Activated T-helper 17 cell treated with anti-CD3 and anti-CD28 coated beads, Interleukin-2, amount 50 U/mL, for 72 hours (primary cell): ENCODE data around the gene ENTPD8. TPM values are rescaled to one million over a fixed set of nuclear protein-coding genes. Genes with fewer than 3 reads are reported as not detected.
"Not testable (repeated sequence)": the region's sequence is repeated elsewhere in the genome, so short reads cannot be mapped to it uniquely, and the experiment has no call there.

Experiments used
- ATAC-seq: fragments of 150-1000 bp; cut with Tn5 transposase; replicated peaks from 2 replicates; pipeline ENCODE4 v1.10.0; 2021; ENCODE audit warnings: mild to moderate bottlenecking, moderate library complexity
- H3K27ac Mint-ChIP-seq: one replicate; pipeline ENCODE4 v1.8.0; 2022; ENCODE audit warnings: mixed read lengths
- H3K27me3 Mint-ChIP-seq: one replicate; pipeline ENCODE4 v1.8.0; 2022; ENCODE audit warnings: mixed read lengths
- H3K36me3 Mint-ChIP-seq: one replicate; pipeline ENCODE4 v1.8.0; 2022; ENCODE audit warnings: low read depth, mild to moderate bottlenecking, mixed read lengths
- H3K4me1 Mint-ChIP-seq: one replicate; pipeline ENCODE4 v1.8.0; 2022; ENCODE audit warnings: mixed read lengths
- H3K4me3 Mint-ChIP-seq: one replicate; pipeline ENCODE4 v1.8.0; 2022; ENCODE audit warnings: mild to moderate bottlenecking, mixed read lengths
- H3K9me3 Mint-ChIP-seq: one replicate; pipeline ENCODE4 v1.8.0; 2022; ENCODE audit warnings: mixed read lengths
- total RNA-seq, 2 donors: library from RNA; stranded (reverse); gene quantifications; one replicate each; pipeline ENCODE4 v1.2.3, GENCODE V29; 2022

Gene ENTPD8
- total RNA-seq, 2 donors from 2014 or later, result not detected

DNA sequence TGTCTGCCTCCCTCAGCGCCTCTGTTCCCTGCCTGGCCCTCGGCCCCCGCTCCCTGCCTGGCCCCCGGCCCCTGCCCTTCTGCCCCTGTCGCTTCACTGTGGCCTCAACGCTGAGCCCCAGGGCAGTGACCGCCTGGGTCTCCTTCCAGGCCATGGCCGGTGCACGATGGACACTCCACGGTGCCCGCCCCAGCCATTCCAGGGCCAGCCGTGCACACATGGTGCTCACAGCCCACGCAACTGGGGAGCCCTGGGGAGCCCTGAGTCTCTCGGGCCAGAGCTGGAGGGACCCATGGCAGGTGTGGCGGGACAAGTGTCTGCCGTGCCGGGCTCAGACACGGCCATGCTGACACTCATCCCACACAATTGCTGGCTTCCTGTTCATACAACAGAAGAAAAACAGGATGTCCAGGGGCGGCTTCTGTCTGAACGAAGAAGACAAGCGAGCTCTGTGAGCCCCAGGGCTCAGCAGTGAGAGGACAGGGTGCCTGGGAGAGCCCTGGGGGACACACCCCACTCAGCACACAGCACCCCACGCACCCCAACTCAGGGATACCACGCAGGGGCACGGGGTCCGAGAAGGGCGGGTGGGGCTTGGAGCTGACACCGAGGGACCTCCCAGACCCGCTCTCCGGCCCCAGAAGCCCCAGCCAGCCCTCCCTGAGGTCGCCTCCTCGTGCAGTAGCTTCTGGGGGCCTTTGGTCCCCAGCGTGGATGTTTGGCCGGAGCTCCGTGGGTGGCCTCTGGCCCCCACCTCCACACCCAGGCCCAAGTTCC lies 53.9 kb downstream of the ENTPD8 start:
- no peaks in the 10 kb centered on the region for H3K4me1 Mint-ChIP-seq
- no peaks in the 10 kb centered on the region for H3K9me3 Mint-ChIP-seq
- no peak overlapping the region for H3K27ac Mint-ChIP-seq
- H3K4me3 Mint-ChIP-seq, result no peak overlapping the region
- H3K36me3 Mint-ChIP-seq, result no peaks in the 10 kb centered on the region
- peak; percentile 59 for ATAC-seq
- no peaks in the 10 kb centered on the region for H3K27me3 Mint-ChIP-seq

- not testable (repeated sequence) for H3K27me3 Mint-ChIP-seq, H3K36me3 Mint-ChIP-seq, H3K4me3 Mint-ChIP-seq, H3K4me1 Mint-ChIP-seq, ATAC-seq, H3K27ac Mint-ChIP-seq, H3K9me3 Mint-ChIP-seq
Observed at GRCh38 chr9:137386507-137387113, 54.5 kb downstream of the ENTPD8 start.

- H3K4me3 Mint-ChIP-seq, result no peak overlapping the region
- no peaks in the 10 kb centered on the region for H3K4me1 Mint-ChIP-seq
- no peak overlapping the region for H3K27ac Mint-ChIP-seq
- no peaks in the 10 kb centered on the region for H3K36me3 Mint-ChIP-seq
- no peaks in the 10 kb centered on the region for H3K9me3 Mint-ChIP-seq
- ATAC-seq, result no peak
- H3K27me3 Mint-ChIP-seq, result no peaks in the 10 kb centered on the region
Observed at GRCh38 chr9:137385061-137385655, 56.0 kb downstream of the ENTPD8 start.

Other genes starting within 250 kb of the ENTPD8 start
- 1 to 10 TPM; 5.5 to 9.4 TPM for gene TPRN, start 240.6 kb downstream of the ENTPD8 start, total RNA-seq
- gene TMEM203, start 235.7 kb downstream of the ENTPD8 start, total RNA-seq, result 10 to 100 TPM; 19.3 to 27.3 TPM
- gene NDOR1, start 235.7 kb downstream of the ENTPD8 start, total RNA-seq, result 10 to 100 TPM; 20.5 to 40.2 TPM
- 1 to 10 TPM; 3.5 to 7.4 TPM for gene RNF208, start 219.1 kb downstream of the ENTPD8 start, total RNA-seq
- gene CYSRT1, start 216.2 kb downstream of the ENTPD8 start, total RNA-seq, result under 1 TPM; 0.32 to 0.40 TPM
- under 1 TPM in 1 of 2 donors, not detected in 1; 0.17 TPM for gene RNF224, start 213.9 kb downstream of the ENTPD8 start, total RNA-seq
- not detected for gene SLC34A3, start 210.5 kb downstream of the ENTPD8 start, total RNA-seq
- gene TUBB4B, start 200.1 kb downstream of the ENTPD8 start, total RNA-seq, result 100 to 1,000 TPM; 232 to 372 TPM
- not detected for gene STPG3, start 190.1 kb downstream of the ENTPD8 start, total RNA-seq
- 10 to 100 TPM; 43.6 to 78.0 TPM for gene NELFB, start 186.0 kb downstream of the ENTPD8 start, total RNA-seq
- 10 to 100 TPM in 1 of 2 donors, 1 to 10 TPM in 1; 4.9 to 11.5 TPM for gene TOR4A, start 163.6 kb downstream of the ENTPD8 start, total RNA-seq
- gene NRARP, start 139.1 kb downstream of the ENTPD8 start, total RNA-seq, result under 1 TPM; 0.66 to 0.86 TPM
- gene EXD3, start 18.2 kb downstream of the ENTPD8 start, total RNA-seq, result 1 to 10 TPM; 8.8 to 10.0 TPM
- under 1 TPM; 0.39 to 0.58 TPM for gene NOXA1, start 18.0 kb downstream of the ENTPD8 start, total RNA-seq
- 10 to 100 TPM; 26.6 to 35.5 TPM for gene NSMF, start 18.0 kb upstream of the ENTPD8 start, total RNA-seq
- gene PNPLA7, start 109.0 kb upstream of the ENTPD8 start, total RNA-seq, result 1 to 10 TPM; 2.9 to 5.1 TPM
- 10 to 100 TPM; 23.3 to 45.5 TPM for gene MRPL41, start 110.5 kb upstream of the ENTPD8 start, total RNA-seq
- gene DPH7, start 137.6 kb upstream of the ENTPD8 start, total RNA-seq, result 10 to 100 TPM; 26.7 to 35.5 TPM
- gene ZMYND19, start 149.2 kb upstream of the ENTPD8 start, total RNA-seq, result 10 to 100 TPM; 27.2 to 43.6 TPM
- gene ARRDC1, start 164.3 kb upstream of the ENTPD8 start, total RNA-seq, result 10 to 100 TPM; 39.0 to 43.0 TPM
- 10 to 100 TPM; 77.2 to 77.8 TPM for gene EHMT1, start 177.6 kb upstream of the ENTPD8 start, total RNA-seq